SHP77 (cell line): Measurements from ENCODE around the gene CELSR2.
A peak's percentile ranks its signal among the peaks of the same experiment; 100 is the strongest.

Source experiments
- DNase-seq, 2 experiments: peaks; one replicate each; lab custom pipeline; 2025; lab: John Stamatoyannopoulos, UW

Gene CELSR2

GRCh38 chr1:109228167-109228566, 21.2 kb upstream of the CELSR2 start:
- DNase-seq = no peak

GRCh38 chr1:109229531-109230127, 19.7 kb upstream of the CELSR2 start:
- no peak for DNase-seq

- no peak for DNase-seq
Observed at GRCh38 chr1:109231066-109231465, 18.3 kb upstream of the CELSR2 start.

GRCh38 chr1:109235137-109235536, 14.2 kb upstream of the CELSR2 start:
- DNase-seq = no peak

GRCh38 chr1:109237512-109237911, 11.8 kb upstream of the CELSR2 start:
- no peak for DNase-seq

- no peak for DNase-seq
Observed at GRCh38 chr1:109238382-109238781, 11.0 kb upstream of the CELSR2 start.

GRCh38 chr1:109239047-109239408, 10.3 kb upstream of the CELSR2 start:
- no peak for DNase-seq

- DNase-seq = peak; percentile 14 to 38
Observed at GRCh38 chr1:109239409-109240068, 9.8 kb upstream of the CELSR2 start.

- peak in 1 of 2 experiments; percentile 26 for DNase-seq
Observed at GRCh38 chr1:109240158-109241152, 8.9 kb upstream of the CELSR2 start.

GRCh38 chr1:109241344-109241743, 8.0 kb upstream of the CELSR2 start:
- DNase-seq = no peak

GRCh38 chr1:109241841-109242345, 7.4 kb upstream of the CELSR2 start:
- no peak for DNase-seq

GRCh38 chr1:109242387-109242786, 7.0 kb upstream of the CELSR2 start:
- DNase-seq = no peak

- no peak for DNase-seq
Observed at GRCh38 chr1:109243221-109243620, 6.1 kb upstream of the CELSR2 start.

GRCh38 chr1:109243860-109244552, 5.3 kb upstream of the CELSR2 start:
- DNase-seq = no peak

GRCh38 chr1:109246141-109246551, 3.2 kb upstream of the CELSR2 start:
- DNase-seq = no peak

- DNase-seq = no peak
Observed at GRCh38 chr1:109247401-109248365, 1.7 kb upstream of the CELSR2 start.

- DNase-seq = no peak
Observed at GRCh38 chr1:109248444-109248796, 919 bp upstream of the CELSR2 start.

- DNase-seq = no peak
Observed at GRCh38 chr1:109249654-109250401, 489 bp downstream of the CELSR2 start.

GRCh38 chr1:109250454-109251276, 1.3 kb downstream of the CELSR2 start:
- DNase-seq = no peak
